Mucosa of stomach (tissue), 1 donor: ENCODE results near the gene ARV1.
"Not testable (repeated sequence)": the region's sequence is repeated elsewhere in the genome, so short reads cannot be mapped to it uniquely, and the experiment has no call there.

Source experiments
- H3K27me3 ChIP-seq: one replicate; pipeline ENCODE4 v1.7.0; 2013; ENCODE audit warnings: mild to moderate bottlenecking, low read length; ENCODE audit not compliant: control insufficient read depth, insufficient read depth
- H3K36me3 ChIP-seq: one replicate; pipeline ENCODE4 v1.7.0; 2013; ENCODE audit warnings: low read length; ENCODE audit not compliant: control insufficient read depth, insufficient read depth
- H3K4me1 ChIP-seq: one replicate; pipeline ENCODE4 v1.7.0; 2013; ENCODE audit warnings: mild to moderate bottlenecking, low read length; ENCODE audit not compliant: control insufficient read depth, insufficient read depth
- H3K4me3 ChIP-seq: one replicate; pipeline ENCODE4 v1.7.0; 2013; ENCODE audit warnings: low read length
- H3K9ac ChIP-seq: one replicate; pipeline ENCODE4 v1.7.0; 2013; ENCODE audit warnings: mild to moderate bottlenecking, low read length, moderate library complexity
- H3K9me3 ChIP-seq: one replicate; pipeline ENCODE4 v1.7.0; 2013; ENCODE audit warnings: mild to moderate bottlenecking, low read length, moderate library complexity; ENCODE audit not compliant: control insufficient read depth
- donor health status: Pancreatic carcinoma.

Gene ARV1

DNA sequence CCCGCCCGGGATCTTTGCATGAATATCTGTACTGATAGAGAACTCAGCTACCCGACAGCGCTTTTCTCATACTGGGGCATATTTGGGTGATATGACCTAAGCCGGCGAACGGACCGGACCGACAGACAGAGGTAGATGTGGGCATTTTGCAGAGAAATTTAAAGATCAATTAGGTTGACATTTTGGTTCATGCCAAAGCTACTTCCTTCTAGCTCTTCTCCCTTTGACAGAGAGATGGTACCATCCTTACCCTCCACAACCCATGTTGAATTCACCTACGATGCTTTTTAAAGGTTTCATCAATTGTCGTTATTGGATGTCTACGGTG, 459 bp downstream of the ARV1 start:
- Histone ChIP-seq H3K27me3 (no peaks in the 10 kb centered on the region), H3K36me3 (peaks cover 6% of the 10 kb centered on the region), H3K4me1 (peaks cover 23% of the 10 kb centered on the region), H3K9ac (peak overlapping the region; percentile 82), H3K4me3 (peak overlapping the region; percentile 75), H3K9me3 (no peaks in the 10 kb centered on the region)

DNA sequence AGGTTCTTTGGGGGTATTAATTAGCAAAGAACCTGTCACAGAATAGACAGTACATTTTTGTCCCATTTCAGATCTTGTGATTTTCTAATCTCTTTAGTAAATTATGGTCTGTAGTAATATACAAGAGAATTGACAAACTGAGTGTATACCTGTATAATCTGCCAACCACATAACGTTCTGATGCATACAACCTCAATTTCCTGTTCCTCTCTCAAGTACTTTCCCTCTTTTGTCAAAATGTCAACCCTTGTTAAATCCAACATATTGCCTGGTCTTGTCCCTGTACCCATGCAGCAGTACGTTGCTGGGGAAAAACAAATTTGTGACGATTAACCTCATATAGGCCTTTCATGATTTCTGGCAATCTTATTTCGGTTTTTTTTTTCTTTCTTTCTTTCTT, 1.1 kb downstream of the ARV1 start:
- Histone ChIP-seq H3K36me3 (peaks cover 6% of the 10 kb centered on the region), H3K27me3 (no peaks in the 10 kb centered on the region), H3K9me3 (no peaks in the 10 kb centered on the region), H3K4me3 (no peak overlapping the region), H3K4me1 (peaks cover 23% of the 10 kb centered on the region), H3K9ac (peak overlapping the region; percentile 82)

DNA sequence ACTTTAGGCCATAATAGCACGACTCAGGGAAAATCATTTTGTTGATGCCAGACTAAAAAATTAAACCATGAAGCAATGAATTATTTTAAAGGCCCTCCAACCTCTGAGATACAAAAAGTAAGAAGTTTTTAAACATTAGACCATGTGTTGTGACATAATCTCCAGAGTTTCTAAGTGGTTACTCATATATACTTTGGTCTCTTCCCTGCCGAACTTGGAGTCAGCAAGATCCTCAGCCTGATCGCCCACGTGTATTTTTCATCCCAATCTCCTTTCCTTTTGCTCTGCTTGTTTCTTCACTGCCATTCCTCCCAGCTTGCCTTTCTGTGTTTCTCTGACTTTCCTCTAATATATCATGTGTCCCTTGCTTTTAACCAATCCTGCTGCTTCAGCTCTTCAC, 3.8 kb downstream of the ARV1 start:
- Histone ChIP-seq H3K36me3 (no peaks in the 10 kb centered on the region), H3K4me1 (peaks cover 9% of the 10 kb centered on the region), H3K9ac (no peak overlapping the region), H3K27me3 (no peaks in the 10 kb centered on the region), H3K4me3 (no peak overlapping the region), H3K9me3 (no peaks in the 10 kb centered on the region)

DNA sequence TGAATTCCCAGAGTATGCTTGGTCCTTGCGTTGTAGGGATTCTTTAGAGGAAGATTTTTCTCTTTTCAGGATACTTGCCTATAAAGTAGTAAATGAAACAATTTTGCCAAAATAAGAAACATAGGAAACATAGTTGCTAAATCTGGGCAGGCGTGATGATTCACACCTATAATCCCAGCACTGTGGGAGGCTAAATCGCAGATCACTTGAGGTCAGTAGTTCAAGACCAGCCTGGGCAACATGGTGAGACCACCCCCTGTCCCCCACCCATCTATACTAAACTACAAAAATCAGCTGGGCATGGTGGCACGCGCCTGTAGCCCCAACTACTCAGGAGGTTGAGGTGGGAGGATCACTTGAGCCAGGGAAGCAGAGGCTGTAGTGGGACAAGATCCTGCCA, 4.9 kb downstream of the ARV1 start:
- Histone ChIP-seq H3K4me3 (no peak overlapping the region), H3K9ac (no peak overlapping the region), H3K9me3 (no peaks in the 10 kb centered on the region), H3K27me3 (no peaks in the 10 kb centered on the region), H3K36me3 (no peaks in the 10 kb centered on the region), H3K4me1 (peaks cover 7% of the 10 kb centered on the region)

DNA sequence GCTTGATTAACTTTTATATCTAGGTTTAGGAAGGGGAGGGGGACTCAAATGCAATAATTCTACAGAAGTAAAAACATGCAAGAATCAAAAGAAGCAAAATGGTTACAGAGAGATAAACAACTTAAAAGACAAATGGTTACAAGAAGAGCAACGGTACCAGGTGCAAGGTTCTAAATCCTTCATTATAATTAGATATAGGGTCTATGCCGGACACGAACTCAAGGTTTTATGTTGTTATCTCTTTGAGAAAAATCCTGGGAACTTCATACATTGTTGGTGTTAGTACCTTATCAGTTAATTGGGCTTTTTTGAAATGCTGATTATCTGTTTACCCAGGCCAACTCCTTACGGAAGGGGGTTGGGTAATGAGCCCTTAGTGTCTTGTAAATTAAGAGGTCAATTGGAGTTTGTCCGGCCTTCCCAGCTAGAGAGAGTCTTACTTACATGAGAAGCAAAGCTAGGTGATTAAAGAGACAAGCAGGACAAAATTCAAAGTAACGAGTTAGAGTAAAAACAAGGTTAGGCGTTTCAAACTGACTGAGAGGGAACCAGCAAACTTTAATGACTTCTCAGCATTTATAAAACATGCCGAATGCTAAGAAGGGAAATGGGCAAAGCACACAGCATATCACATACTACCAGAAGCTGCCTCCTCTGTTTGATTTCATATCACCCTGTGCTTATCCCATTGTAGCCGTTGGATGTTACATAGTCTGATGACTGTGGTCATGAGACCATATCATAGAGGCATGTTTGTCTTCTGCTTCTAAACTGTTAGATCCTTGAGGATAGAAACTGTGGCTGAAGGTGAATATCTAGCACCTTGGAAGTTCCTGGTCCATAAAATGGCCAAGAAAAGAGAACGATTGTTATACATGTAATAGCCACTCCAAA, 6.0 kb downstream of the ARV1 start:
- not testable (repeated sequence) for H3K9ac ChIP-seq, H3K27me3 ChIP-seq, H3K4me3 ChIP-seq, H3K9me3 ChIP-seq, H3K36me3 ChIP-seq, H3K4me1 ChIP-seq

DNA sequence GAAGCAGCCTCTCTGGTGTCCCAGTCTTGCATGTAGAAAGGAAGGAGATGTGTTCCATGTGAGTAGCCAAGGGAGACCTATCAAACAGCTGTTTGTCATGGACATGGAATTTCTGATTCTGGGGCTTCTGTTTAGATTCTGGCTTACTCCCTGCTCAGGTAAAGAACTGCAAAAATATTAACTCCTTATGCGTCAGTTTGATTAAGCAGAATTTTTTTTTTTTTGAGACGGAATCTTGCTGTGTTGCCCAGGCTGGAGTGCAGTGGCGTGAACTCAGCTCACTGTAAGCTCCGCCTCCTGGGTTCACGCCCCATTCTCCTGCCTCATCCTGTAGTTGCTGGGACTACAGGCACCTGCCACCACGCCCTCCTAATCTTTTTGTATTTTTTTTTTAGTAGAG, 6.8 kb downstream of the ARV1 start:
- H3K27me3 ChIP-seq = no peaks in the 10 kb centered on the region
- no peaks in the 10 kb centered on the region for H3K9me3 ChIP-seq
- no peak overlapping the region for H3K9ac ChIP-seq
- no peaks in the 10 kb centered on the region for H3K4me1 ChIP-seq
- no peaks in the 10 kb centered on the region for H3K36me3 ChIP-seq
- H3K4me3 ChIP-seq = no peak overlapping the region

DNA sequence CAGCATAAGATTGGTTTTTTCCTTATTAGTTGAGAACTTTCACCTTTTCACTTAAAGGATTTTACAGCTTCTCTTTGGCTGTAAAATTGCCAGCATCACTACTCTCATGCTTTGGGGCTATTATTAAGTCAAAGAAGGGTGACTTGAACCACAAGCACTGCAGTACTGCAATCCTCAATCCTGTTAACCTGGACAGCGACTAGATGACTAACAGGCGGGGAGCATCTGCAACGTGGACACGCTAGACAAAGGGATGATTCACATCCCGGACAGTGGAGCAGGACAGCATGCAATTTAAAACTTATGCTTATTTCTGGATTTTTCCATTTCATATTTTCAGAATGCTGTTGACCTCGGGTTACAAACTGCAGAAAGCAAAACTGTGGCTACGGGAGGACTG, 8.1 kb downstream of the ARV1 start:
- Histone ChIP-seq H3K4me3 (no peak overlapping the region), H3K36me3 (no peaks in the 10 kb centered on the region), H3K9me3 (no peaks in the 10 kb centered on the region), H3K27me3 (no peaks in the 10 kb centered on the region), H3K4me1 (peaks cover 7% of the 10 kb centered on the region), H3K9ac (no peak overlapping the region)

DNA sequence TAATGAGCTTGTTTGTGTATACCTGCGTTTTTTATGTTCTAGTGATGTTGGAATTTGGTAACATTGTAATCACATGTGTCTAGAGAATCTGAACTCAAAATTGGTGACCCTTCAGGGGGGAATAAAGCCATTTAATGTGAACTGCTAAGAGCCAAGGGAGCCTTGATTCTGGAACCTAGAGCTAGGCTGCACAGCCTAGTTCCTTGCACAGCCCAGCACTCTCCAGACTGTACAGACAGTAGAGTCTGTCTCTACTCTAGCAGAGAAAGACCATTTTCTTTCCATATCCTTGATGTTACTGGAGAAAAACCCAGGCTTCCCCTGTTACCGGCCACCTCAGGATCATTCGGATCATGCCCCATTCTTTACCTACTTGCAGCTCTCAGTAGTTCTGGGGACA, 8.6 kb downstream of the ARV1 start:
- Histone ChIP-seq H3K4me3 (no peak overlapping the region), H3K9ac (no peak overlapping the region), H3K9me3 (no peaks in the 10 kb centered on the region), H3K36me3 (no peaks in the 10 kb centered on the region), H3K27me3 (no peaks in the 10 kb centered on the region), H3K4me1 (peaks cover 9% of the 10 kb centered on the region)

DNA sequence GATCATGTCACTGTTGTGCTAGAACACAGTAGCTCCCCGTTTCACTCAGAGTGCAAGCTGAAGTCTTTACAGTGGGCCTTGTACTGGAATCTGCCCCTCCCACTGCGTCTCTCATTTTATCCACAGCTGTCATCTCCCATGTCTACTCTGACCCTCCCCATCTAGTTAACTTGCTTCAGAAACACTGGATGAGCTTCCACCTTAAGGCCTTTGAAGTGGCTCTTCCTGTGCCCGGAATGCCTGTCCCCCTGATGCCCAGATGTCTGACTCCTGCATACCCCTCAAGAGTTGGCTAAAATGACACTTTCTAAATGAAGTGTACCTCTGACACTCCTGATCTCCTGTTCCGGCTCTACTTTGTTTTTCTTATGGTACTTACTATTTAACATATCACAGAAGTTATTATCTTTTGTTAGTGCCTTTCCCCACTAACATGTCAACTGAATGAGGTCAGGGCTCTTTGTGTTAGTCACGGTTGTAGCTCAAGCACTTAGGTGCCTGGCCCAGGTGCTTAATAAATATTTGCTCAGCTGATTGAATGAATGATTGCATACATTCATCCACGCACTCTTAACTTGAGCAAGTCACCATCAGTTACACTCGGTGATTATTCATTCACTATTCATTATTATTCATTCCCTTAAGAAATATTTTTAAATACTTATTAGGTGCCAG, 13.3 kb downstream of the ARV1 start:
- Histone ChIP-seq H3K27me3 (no peaks in the 10 kb centered on the region), H3K9ac (no peak overlapping the region), H3K4me1 (peaks cover 9% of the 10 kb centered on the region), H3K9me3 (no peaks in the 10 kb centered on the region), H3K36me3 (peaks cover 3% of the 10 kb centered on the region), H3K4me3 (no peak overlapping the region)

DNA sequence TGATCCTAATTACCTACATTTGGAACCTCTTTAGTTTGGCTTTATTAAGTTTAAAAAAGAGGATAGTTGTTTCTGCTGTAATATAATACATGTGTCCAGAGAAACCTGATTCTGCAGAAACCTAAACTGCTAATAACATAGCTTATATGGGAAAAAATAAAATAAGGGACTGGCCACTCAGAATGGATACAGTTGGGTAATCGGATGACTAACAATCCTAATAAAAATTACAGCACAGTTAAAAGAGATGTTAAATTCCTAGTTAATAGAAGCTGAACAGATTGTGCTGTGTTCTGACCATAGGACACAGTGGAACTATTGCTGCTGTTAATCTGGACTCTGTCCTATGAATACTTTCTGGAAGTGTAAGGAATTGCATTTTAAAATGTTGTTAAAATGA, 16.0 kb downstream of the ARV1 start:
- H3K9me3 ChIP-seq = no peaks in the 10 kb centered on the region
- no peak overlapping the region for H3K9ac ChIP-seq
- H3K36me3 ChIP-seq = peaks cover 13% of the 10 kb centered on the region
- no peak overlapping the region for H3K4me3 ChIP-seq
- peaks cover 9% of the 10 kb centered on the region for H3K4me1 ChIP-seq
- no peaks in the 10 kb centered on the region for H3K27me3 ChIP-seq

DNA sequence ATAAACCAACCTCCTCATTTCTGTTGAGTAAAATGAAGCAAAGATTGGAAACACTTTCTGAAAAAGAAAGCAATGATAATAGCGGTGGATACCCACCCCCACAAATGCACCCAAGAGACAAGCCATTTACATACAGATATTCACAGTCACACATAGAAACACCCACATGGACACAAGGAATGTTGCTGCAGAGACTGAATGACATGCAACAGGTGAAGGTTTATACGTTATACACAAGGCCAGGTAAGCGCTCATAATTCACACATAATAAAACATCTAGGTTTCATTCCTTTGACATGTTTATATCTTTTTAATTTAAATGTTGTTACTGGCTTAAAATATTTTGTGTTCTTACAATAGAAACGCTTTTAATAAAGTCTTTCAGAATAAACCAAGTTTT, 21.3 kb downstream of the ARV1 start:
- H3K27me3 ChIP-seq = no peaks in the 10 kb centered on the region
- no peak overlapping the region for H3K9ac ChIP-seq
- no peak overlapping the region for H3K4me3 ChIP-seq
- H3K36me3 ChIP-seq = peaks cover 13% of the 10 kb centered on the region
- no peaks in the 10 kb centered on the region for H3K4me1 ChIP-seq
- H3K9me3 ChIP-seq = no peaks in the 10 kb centered on the region

DNA sequence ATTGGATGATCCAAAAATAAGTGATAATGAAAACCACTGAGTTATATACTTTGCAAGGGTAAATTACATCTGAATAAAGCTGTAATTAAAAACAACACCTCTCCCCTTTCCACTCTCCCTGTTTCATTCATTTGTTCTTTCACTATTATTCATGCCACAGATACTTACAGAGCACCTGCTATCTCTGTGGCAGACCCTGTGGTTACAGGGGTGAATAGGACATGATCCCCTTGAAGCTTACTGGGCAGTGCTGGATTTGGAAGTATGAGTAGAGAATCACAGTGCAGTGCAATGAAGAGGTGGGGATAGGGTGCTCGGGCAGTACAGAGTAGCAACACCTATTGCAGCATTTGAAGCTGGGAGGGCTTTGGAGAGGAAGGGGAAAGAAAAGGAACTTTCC, 21.7 kb downstream of the ARV1 start:
- Histone ChIP-seq H3K9me3 (no peaks in the 10 kb centered on the region), H3K4me1 (no peaks in the 10 kb centered on the region), H3K9ac (no peak overlapping the region), H3K36me3 (peaks cover 13% of the 10 kb centered on the region), H3K4me3 (no peak overlapping the region), H3K27me3 (no peaks in the 10 kb centered on the region)
